DOHH2 (cell line): ENCODE data around the gene PARVB.

Experiments used
- H3F3A ChIP-seq: fragments of 200-600 bp; sonication (generic), shearing (Covaris generic); 2 replicates; pipeline ENCODE4 v1.6.0; 2016; ENCODE audit warnings: antibody characterized with exemption, mild to moderate bottlenecking; ENCODE audit not compliant: control insufficient read depth, insufficient read depth
- H3K27ac ChIP-seq: fragments of 200-600 bp; sonication (generic); 2 replicates; pipeline ENCODE4 v1.5.1; 2014; ENCODE audit warnings: low read depth, mild to moderate bottlenecking, low read length, moderate library complexity
- H3K27me3 ChIP-seq: fragments of 200-600 bp; sonication (generic); 2 replicates; pipeline ENCODE4 v1.6.1; 2014; ENCODE audit warnings: mild to moderate bottlenecking, low read length, mixed read lengths; ENCODE audit not compliant: control insufficient read depth
- H3K36me3 ChIP-seq: fragments of 200-600 bp; sonication (generic); 2 replicates; pipeline ENCODE4 v1.6.1; 2014; ENCODE audit warnings: mild to moderate bottlenecking, low read length, moderate library complexity, mixed read lengths; ENCODE audit not compliant: control insufficient read depth
- H3K4me1 ChIP-seq: fragments of 200-600 bp; sonication (generic); 2 replicates; pipeline ENCODE4 v1.6.1; 2014; ENCODE audit warnings: mild to moderate bottlenecking, low read length, mixed read lengths; ENCODE audit not compliant: control insufficient read depth
- H3K4me2 ChIP-seq: fragments of 200-600 bp; sonication (generic); 2 replicates; pipeline ENCODE4 v1.6.0; 2014; ENCODE audit warnings: mild to moderate bottlenecking, low read length, moderate library complexity
- H3K4me3 ChIP-seq: fragments of 200-600 bp; sonication (generic); 2 replicates; pipeline ENCODE4 v1.5.1; 2014; ENCODE audit warnings: mild to moderate bottlenecking, low read length, mixed read lengths
- H3K79me2 ChIP-seq: fragments of 200-600 bp; sonication (generic); 2 replicates; pipeline ENCODE4 v1.6.1; 2014; ENCODE audit warnings: mild to moderate bottlenecking, low read length, mixed read lengths; ENCODE audit not compliant: control insufficient read depth
- H3K9me2 ChIP-seq: fragments of 200-600 bp; sonication (generic); replicated peaks from 2 replicates; pipeline ENCODE4 v1.6.1; 2014; ENCODE audit warnings: mild to moderate bottlenecking, low read length, mixed read lengths; ENCODE audit not compliant: control insufficient read depth
- H3K9me3 ChIP-seq: fragments of 200-600 bp; sonication (generic); 2 replicates; pipeline ENCODE4 v1.6.1; 2014; ENCODE audit warnings: antibody characterized with exemption, low read length, mixed read lengths; ENCODE audit not compliant: control insufficient read depth, insufficient read depth
- H4K20me1 ChIP-seq: fragments of 200-600 bp; sonication (generic); 2 replicates; pipeline ENCODE4 v1.6.0; 2014; ENCODE audit warnings: low read depth, mild to moderate bottlenecking, antibody characterized with exemption, low read length, moderate library complexity; ENCODE audit not compliant: control insufficient read depth, insufficient read depth
- EZH2phosphoT487 ChIP-seq: fragments of 200-600 bp; sonication (generic); IDR thresholded peaks from 2 replicates; pipeline ENCODE4 v1.6.1; 2017; ENCODE audit warnings: borderline replicate concordance, mild to moderate bottlenecking, antibody characterized with exemption, low read length, moderate library complexity, mixed read lengths
- TF ChIP-seq, protein P1 (sequence below): fragments of 200-600 bp; sonication (generic); IDR thresholded peaks from one replicate; pipeline ENCODE4 v1.5.1; 2014; ENCODE audit warnings: antibody characterized with exemption, mild to moderate bottlenecking, low read depth, low read length; ENCODE audit not compliant: poor library complexity, severe bottlenecking

PARVB gene, protein sequence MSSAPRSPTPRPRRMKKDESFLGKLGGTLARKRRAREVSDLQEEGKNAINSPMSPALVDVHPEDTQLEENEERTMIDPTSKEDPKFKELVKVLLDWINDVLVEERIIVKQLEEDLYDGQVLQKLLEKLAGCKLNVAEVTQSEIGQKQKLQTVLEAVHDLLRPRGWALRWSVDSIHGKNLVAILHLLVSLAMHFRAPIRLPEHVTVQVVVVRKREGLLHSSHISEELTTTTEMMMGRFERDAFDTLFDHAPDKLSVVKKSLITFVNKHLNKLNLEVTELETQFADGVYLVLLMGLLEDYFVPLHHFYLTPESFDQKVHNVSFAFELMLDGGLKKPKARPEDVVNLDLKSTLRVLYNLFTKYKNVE

DNA sequence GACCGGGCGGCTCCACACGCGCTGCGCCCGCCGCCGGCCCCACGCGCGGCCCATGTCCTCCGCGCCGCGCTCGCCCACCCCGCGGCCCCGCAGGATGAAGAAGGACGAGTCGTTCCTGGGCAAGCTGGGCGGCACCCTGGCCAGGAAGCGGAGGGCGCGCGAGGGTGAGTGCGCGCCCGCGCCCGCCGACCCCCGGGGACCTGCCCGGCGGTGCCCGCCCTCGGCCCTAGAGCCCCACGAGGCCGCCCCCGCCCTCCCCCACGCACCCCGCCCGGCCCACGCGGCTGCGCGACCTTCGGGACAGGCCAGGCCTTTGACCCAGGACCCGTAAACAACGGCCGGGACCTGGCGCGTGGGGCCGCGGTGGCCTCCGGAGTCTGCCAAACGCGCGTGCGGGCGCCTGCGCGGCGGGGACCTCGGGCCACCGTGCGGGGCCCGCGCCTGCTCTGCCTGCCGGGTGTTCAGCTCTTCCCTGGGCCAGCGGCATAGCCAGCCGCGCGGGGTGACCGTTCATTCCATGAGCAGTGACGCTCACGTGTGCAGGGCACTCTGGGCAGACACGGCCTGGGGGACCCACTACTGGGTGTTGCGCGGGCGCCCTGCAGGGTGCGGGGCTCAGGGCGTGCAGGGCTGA, at the start of gene PARVB:
TSS of gene PARVB (plus strand) at position 15 of the 634 bp plus-strand sequence. CDS start at position 53, 38 bp downstream.
- TF ChIP-seq, protein P1, sequence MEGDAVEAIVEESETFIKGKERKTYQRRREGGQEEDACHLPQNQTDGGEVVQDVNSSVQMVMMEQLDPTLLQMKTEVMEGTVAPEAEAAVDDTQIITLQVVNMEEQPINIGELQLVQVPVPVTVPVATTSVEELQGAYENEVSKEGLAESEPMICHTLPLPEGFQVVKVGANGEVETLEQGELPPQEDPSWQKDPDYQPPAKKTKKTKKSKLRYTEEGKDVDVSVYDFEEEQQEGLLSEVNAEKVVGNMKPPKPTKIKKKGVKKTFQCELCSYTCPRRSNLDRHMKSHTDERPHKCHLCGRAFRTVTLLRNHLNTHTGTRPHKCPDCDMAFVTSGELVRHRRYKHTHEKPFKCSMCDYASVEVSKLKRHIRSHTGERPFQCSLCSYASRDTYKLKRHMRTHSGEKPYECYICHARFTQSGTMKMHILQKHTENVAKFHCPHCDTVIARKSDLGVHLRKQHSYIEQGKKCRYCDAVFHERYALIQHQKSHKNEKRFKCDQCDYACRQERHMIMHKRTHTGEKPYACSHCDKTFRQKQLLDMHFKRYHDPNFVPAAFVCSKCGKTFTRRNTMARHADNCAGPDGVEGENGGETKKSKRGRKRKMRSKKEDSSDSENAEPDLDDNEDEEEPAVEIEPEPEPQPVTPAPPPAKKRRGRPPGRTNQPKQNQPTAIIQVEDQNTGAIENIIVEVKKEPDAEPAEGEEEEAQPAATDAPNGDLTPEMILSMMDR = no peak
- TF ChIP-seq EZH2phosphoT487 = no peak
- Histone ChIP-seq H3K27ac (peak within 1 kb of the TSS; percentile 35; the same call in 1 of the 2 replicates), H3K4me2 (peak within 1 kb of the TSS; percentile 85), H3K4me3 (peak within 1 kb of the TSS; percentile 54), H3K4me1 (peaks cover 47% of the 10 kb centered on the region), H3K27me3 (peaks cover 36% of the 10 kb centered on the region), H3K9me3 (no peaks in the 10 kb centered on the region), H4K20me1 (no peaks in the 10 kb centered on the region), H3K9me2 (no peaks in the 10 kb centered on the region), H3F3A (no peaks in the 10 kb centered on the region; the same call in 1 of the 2 replicates), H3K36me3 (no peaks in the 10 kb centered on the region), H3K79me2 (no peaks in the 10 kb centered on the region)

DNA sequence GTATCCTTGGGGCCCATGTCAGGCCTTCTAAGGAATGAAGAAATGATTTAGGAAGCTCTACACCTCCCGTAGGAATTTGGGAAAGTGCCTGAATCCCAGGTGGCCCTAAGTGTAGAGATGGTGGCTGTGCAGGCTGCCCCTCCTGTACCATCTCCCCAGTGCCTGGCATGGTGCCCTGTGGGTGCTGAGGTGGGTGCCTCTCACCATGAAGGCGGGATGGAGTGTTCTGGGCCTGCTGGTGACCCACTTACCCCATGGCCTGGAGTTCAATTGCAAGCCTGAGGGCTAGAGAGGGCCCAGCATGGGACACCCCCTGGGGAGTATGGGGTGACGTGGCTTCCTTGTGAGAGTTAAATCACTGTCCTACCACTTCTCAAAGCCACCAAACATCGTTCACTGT, 49.1 kb upstream of the PARVB start:
- Histone ChIP-seq H3K27ac (no peak overlapping the region), H4K20me1 (no peaks in the 10 kb centered on the region), H3K4me1 (no peaks in the 10 kb centered on the region), H3K79me2 (no peaks in the 10 kb centered on the region), H3K4me2 (no peak overlapping the region), H3F3A (no peaks in the 10 kb centered on the region), H3K36me3 (peaks cover 80% of the 10 kb centered on the region), H3K4me3 (no peak overlapping the region), H3K9me2 (no peaks in the 10 kb centered on the region), H3K9me3 (no peaks in the 10 kb centered on the region), H3K27me3 (no peaks in the 10 kb centered on the region)
- TF ChIP-seq, protein P1 = no peak
- no peak for TF ChIP-seq EZH2phosphoT487

DNA sequence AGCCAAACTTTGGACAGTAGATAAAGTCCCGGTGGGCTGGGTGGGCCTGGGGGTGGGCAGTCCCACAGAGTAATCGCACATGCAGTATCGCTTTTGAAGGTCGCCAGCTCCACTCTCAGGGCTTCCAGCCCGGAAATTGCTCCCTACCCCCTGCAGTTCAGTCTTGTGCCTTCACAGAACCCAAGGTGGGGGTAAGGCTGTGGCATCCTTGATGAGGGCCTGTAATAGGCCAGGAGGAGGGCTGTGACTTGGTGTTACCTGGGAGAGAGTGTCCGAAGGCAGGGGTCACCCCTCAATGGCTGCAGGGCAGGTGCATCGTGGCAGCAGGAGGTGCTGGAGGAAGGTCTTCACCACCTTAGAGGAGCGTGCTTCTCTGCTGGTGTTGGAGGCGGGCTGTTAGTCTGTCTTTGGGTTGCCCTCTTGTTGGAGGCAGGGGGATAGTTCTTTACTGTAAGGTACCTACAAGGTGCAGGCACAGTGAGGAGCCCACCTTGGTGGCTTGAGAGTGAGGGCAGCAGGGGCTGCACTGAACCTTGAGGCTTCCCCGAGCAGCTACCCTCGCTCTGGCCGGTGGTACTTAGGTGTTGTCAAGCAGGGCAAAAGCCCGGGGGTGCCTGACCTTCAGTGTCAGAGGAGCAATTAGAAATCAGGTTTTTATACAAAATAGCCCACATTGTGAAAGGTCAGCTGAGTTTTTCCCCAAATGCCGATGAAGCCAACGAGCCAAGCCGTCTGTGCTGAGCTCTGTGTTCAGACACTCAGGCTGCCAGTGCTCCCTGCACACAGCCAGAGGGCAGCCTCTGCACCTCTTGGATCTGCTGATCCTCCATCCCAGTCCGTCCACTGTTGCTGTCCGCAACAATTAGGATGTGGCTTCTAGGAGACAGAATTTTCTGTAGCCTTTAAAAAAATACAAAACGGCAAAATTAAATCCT, 47.0 kb upstream of the PARVB start:
- H3K36me3 ChIP-seq = peaks cover 81% of the 10 kb centered on the region
- H3K4me3 ChIP-seq = no peak overlapping the region
- no peaks in the 10 kb centered on the region for H3K27me3 ChIP-seq
- H3K9me3 ChIP-seq = no peaks in the 10 kb centered on the region
- no peak overlapping the region for H3K27ac ChIP-seq
- no peak overlapping the region for H3K4me2 ChIP-seq
- no peaks in the 10 kb centered on the region for H3K79me2 ChIP-seq
- no peaks in the 10 kb centered on the region for H4K20me1 ChIP-seq
- no peaks in the 10 kb centered on the region for H3K9me2 ChIP-seq
- H3K4me1 ChIP-seq = no peaks in the 10 kb centered on the region
- H3F3A ChIP-seq = no peaks in the 10 kb centered on the region
- TF ChIP-seq, protein P1 = no peak
- no peak for TF ChIP-seq EZH2phosphoT487
